ENCODE measurements around the gene MINDY4B. TPM values are rescaled to one million over a fixed set of nuclear protein-coding genes. Genes with fewer than 3 reads are reported as not detected.

The MINDY4B gene
- polyA plus RNA-seq, 1 of the 3 experiments (the other 2 are of a cell fraction) = not detected

GRCh38 chr3:150913133-150913922 lies 8.1 kb upstream of the MINDY4B start:
- H3K4me1 ChIP-seq (ENCODE audit: control insufficient read depth in 1 of 2, insufficient read depth in 2 of 2, low read depth in 1 of 2, low read length in 1 of 2) = no peaks in the 10 kb centered on the region
- ChIA-PET CTCF (no interaction called here), POLR2A (no interaction called here)
- DNase-seq = no peak
- H3K9me3 ChIP-seq = no peaks in the 10 kb centered on the region
- no peak overlapping the region for H2AFZ ChIP-seq (ENCODE audit: low read depth)
- no peaks in the 10 kb centered on the region for H4K20me1 ChIP-seq (ENCODE audit: insufficient read depth)
- no peaks in the 10 kb centered on the region for H3K9me2 ChIP-seq
- TF ChIP-seq USF1 (IDR thresholded peaks at IDR 0.05; ENCODE audit: borderline replicate concordance, low read depth) (no peak), CHD2 (IDR thresholded peaks at IDR 0.05; ENCODE audit: low read length, partially characterized antibody) (no peak), FOXJ3 (CRISPR knock-in tag; IDR thresholded peaks at IDR 0.05) (no peak)
- peaks cover 39% of the 10 kb centered on the region; the same call in 1 of the 2 replicates for H3K27me3 ChIP-seq (ENCODE audit: insufficient read depth)
- no peak overlapping the region for H3K9ac ChIP-seq
- no peak overlapping the region for H3K27ac ChIP-seq (ENCODE audit: low read depth in 2 of 2, low read length in 1 of 2)
- no peak overlapping the region for H3K4me3 ChIP-seq (ENCODE audit: low read depth in 2 of 2, low read length in 1 of 2)
- H3K4me2 ChIP-seq = no peak overlapping the region
- H3K79me2 ChIP-seq (ENCODE audit: insufficient read depth) = no peaks in the 10 kb centered on the region
- H3F3A ChIP-seq (replicated peaks; ENCODE audit: insufficient read depth) = no peaks in the 10 kb centered on the region
- H3K36me3 ChIP-seq (replicated peaks in 1 of 2; ENCODE audit: control insufficient read depth in 1 of 2, insufficient read depth in 2 of 2, low read length in 1 of 2) = no peaks in the 10 kb centered on the region
- WGBS (ENCODE audit: low lambda C conversion rate) = 28% methylated on average over 4 of the region's 4 CpGs

GRCh38 chr3:150912501-150912900 lies 7.3 kb upstream of the MINDY4B start:
- POLR2A ChIA-PET = no interaction called here
- Histone ChIP-seq H3K27me3 (ENCODE audit: insufficient read depth) (peaks cover 47% of the 10 kb centered on the region), H3K4me2 (no peak overlapping the region), H3K79me2 (ENCODE audit: insufficient read depth) (no peaks in the 10 kb centered on the region), H3K9ac (no peak overlapping the region), H3K4me3 (ENCODE audit: low read depth in 2 of 2, low read length in 1 of 2) (no peak overlapping the region), H3K9me3 (no peaks in the 10 kb centered on the region), H4K20me1 (ENCODE audit: insufficient read depth) (no peaks in the 10 kb centered on the region), H3K4me1 (ENCODE audit: control insufficient read depth in 1 of 2, insufficient read depth in 2 of 2, low read depth in 1 of 2, low read length in 1 of 2) (no peaks in the 10 kb centered on the region), H3K27ac (ENCODE audit: low read depth in 2 of 2, low read length in 1 of 2) (no peak overlapping the region), H2AFZ (ENCODE audit: low read depth) (no peak overlapping the region), H3K36me3 (replicated peaks in 1 of 2; ENCODE audit: control insufficient read depth in 1 of 2, insufficient read depth in 2 of 2, low read length in 1 of 2) (no peaks in the 10 kb centered on the region), H3F3A (replicated peaks; ENCODE audit: insufficient read depth) (no peaks in the 10 kb centered on the region), H3K9me2 (no peaks in the 10 kb centered on the region)
- WGBS (ENCODE audit: low lambda C conversion rate) = 2% methylated on average over 3 of the region's 3 CpGs
- CTCF ChIA-PET = interaction anchor here (1.0 kb wide), 1 partner anchor 174 kb away, joined by 3 read pairs; no protein-coding TSS in a partner anchor
- no peak for TF ChIP-seq NRF1 (IDR thresholded peaks at IDR 0.05; ENCODE audit: low read depth, low read length)
- no peak for TF ChIP-seq REST (IDR thresholded peaks at IDR 0.05; ENCODE audit: low read depth, low read length)
- no peak for TF ChIP-seq FOSL2 (IDR thresholded peaks at IDR 0.05; ENCODE audit: borderline replicate concordance, low read depth)
- no peak for TF ChIP-seq TEAD4 (IDR thresholded peaks at IDR 0.05; ENCODE audit: borderline replicate concordance, insufficient read depth)
- TF ChIP-seq SIN3A (IDR thresholded peaks at IDR 0.05; ENCODE audit: borderline replicate concordance, low read depth, low read length) = no peak
- no peak for TF ChIP-seq NFIC (IDR thresholded peaks at IDR 0.05; ENCODE audit: borderline replicate concordance)
- TF ChIP-seq MEF2A (IDR thresholded peaks at IDR 0.05; ENCODE audit: borderline replicate concordance, low read depth) = no peak
- TF ChIP-seq JUND (IDR thresholded peaks at IDR 0.05) = no peak
- TF ChIP-seq YY1 (IDR thresholded peaks at IDR 0.05; ENCODE audit: low read depth) = no peak
- no peak for TF ChIP-seq MAX (IDR thresholded peaks at IDR 0.05; ENCODE audit: low read depth)
- TF ChIP-seq EZH2phosphoT487 (IDR thresholded peaks at IDR 0.05; ENCODE audit: borderline replicate concordance, low read depth) = no peak
- DNase-seq = no peak

Measured in SK-N-SH (cell line).